GM21423 (cell line): ENCODE data around the gene SEC22C.
A peak's percentile ranks its signal among the peaks of the same experiment; 100 is the strongest.
"Not testable (repeated sequence)": the region's sequence is repeated elsewhere in the genome, so short reads cannot be mapped to it uniquely, and the experiment has no call there.

Source experiments
- ATAC-seq: cut with Tn5 transposase; IDR thresholded peaks from one replicate; pipeline ENCODE4 v1.9.1; 2021; ENCODE audit warnings: mild to moderate bottlenecking, moderate library complexity; ENCODE audit not compliant: unreplicated experiment

The SEC22C gene

GRCh38 chr3:42581709-42582473, at the start of gene SEC22C:
Gene SEC22C (minus strand): TSS chr3:42581967. CDS start chr3:42569046, 12,921 bp downstream.
- peak; percentile 88 for ATAC-seq

- ATAC-seq: no peak
These were observed 31.7 kb upstream of the SEC22C start for GRCh38 chr3:42613462-42613861.

- peak; percentile 56 for ATAC-seq
These were observed 31.2 kb upstream of the SEC22C start for GRCh38 chr3:42612928-42613327.

- no peak for ATAC-seq
These were observed 30.4 kb upstream of the SEC22C start for GRCh38 chr3:42612217-42612616.

- ATAC-seq: no peak
These were observed 29.2 kb upstream of the SEC22C start for GRCh38 chr3:42610976-42611375.

GRCh38 chr3:42608581-42608980, 26.8 kb upstream of the SEC22C start:
- ATAC-seq: no peak

- ATAC-seq: no peak
These were observed 23.9 kb upstream of the SEC22C start for GRCh38 chr3:42605546-42606173.

- ATAC-seq: no peak
These were observed 21.2 kb upstream of the SEC22C start for GRCh38 chr3:42602961-42603360.

- ATAC-seq: no peak
These were observed 20.3 kb upstream of the SEC22C start for GRCh38 chr3:42601896-42602581.

GRCh38 chr3:42600958-42601675, 19.4 kb upstream of the SEC22C start:
- ATAC-seq: peak; percentile 23

- ATAC-seq: peak; percentile 88
These were observed 18.6 kb upstream of the SEC22C start, which contains the start of gene NKTR for GRCh38 chr3:42600111-42600957. Gene NKTR (plus strand): TSS chr3:42600686. CDS start chr3:42601007, 321 bp downstream.

GRCh38 chr3:42597098-42597497, 15.3 kb upstream of the SEC22C start:
- ATAC-seq: not testable (repeated sequence)

- ATAC-seq: no peak
These were observed 13.9 kb upstream of the SEC22C start for GRCh38 chr3:42595682-42596081.

GRCh38 chr3:42593635-42594034, 11.9 kb upstream of the SEC22C start:
- no peak for ATAC-seq

GRCh38 chr3:42591811-42592210, 10.0 kb upstream of the SEC22C start:
- no peak for ATAC-seq

- no peak for ATAC-seq
These were observed 9.4 kb upstream of the SEC22C start for GRCh38 chr3:42590989-42591756.

GRCh38 chr3:42589382-42590109, 7.8 kb upstream of the SEC22C start:
- no peak for ATAC-seq

GRCh38 chr3:42588625-42589024, 6.9 kb upstream of the SEC22C start:
- ATAC-seq: no peak
